ENCODE data around the gene IRF8. TPM values are rescaled to one million over a fixed set of nuclear protein-coding genes. Genes with fewer than 3 reads are reported as not detected.

Gene IRF8
- total RNA-seq, 1 experiment from 2014 or later: 0.28 TPM

GRCh38 chr16:85956426-85956825 is 57.5 kb downstream of the IRF8 start:
- Histone ChIP-seq H4K20me1 (ENCODE audit: control insufficient read depth, insufficient read depth, insufficient read length) (no peaks in the 10 kb centered on the region), H4K8ac (replicated peaks; ENCODE audit: insufficient read length, low read depth, low read length) (no peak overlapping the region), H2BK20ac (ENCODE audit: low read depth, low read length, poor library complexity, severe bottlenecking) (no peak overlapping the region), H3K14ac (ENCODE audit: insufficient read depth, low read length) (no peak overlapping the region), H3K27ac (ENCODE audit: insufficient read length, low read depth, low read length) (no peak overlapping the region), H2BK120ac (ENCODE audit: low read depth, low read length, poor library complexity, severe bottlenecking) (no peak overlapping the region), H3K56ac (ENCODE audit: insufficient read length, low read depth, low read length) (no peak overlapping the region), H2BK15ac (ENCODE audit: low read depth, low read length) (no peak overlapping the region), H3K18ac (ENCODE audit: insufficient read length, low read depth, low read length) (no peak overlapping the region), H3K4me2 (ENCODE audit: insufficient read depth, insufficient read length, low read length) (no peak overlapping the region), H3K27me3 (ENCODE audit: insufficient read depth, low read length) (no peaks in the 10 kb centered on the region), H4K5ac (ENCODE audit: insufficient read length, low read depth, low read length) (no peak overlapping the region), H2BK5ac (ENCODE audit: insufficient read length, low read length) (no peak overlapping the region), H2BK12ac (ENCODE audit: insufficient read length, low read depth, low read length) (no peak overlapping the region), H2AFZ (ENCODE audit: low read length) (no peak overlapping the region), H2AK5ac (ENCODE audit: insufficient read length, low read length) (no peak overlapping the region), H3K23ac (ENCODE audit: insufficient read length, low read depth, low read length) (no peak overlapping the region), H3K9ac (ENCODE audit: extremely low read depth, insufficient read length, low read length) (no peak overlapping the region), H3K9me3 (ENCODE audit: control insufficient read depth, low read depth, low read length) (no peaks in the 10 kb centered on the region), H3K4me1 (ENCODE audit: insufficient read depth, low read length) (no peaks in the 10 kb centered on the region), H3K23me2 (ENCODE audit: insufficient read length, low read depth, low read length, poor library complexity, severe bottlenecking) (no peaks in the 10 kb centered on the region), H4K91ac (ENCODE audit: insufficient read length, low read depth, low read length) (no peak overlapping the region), H3K79me1 (ENCODE audit: insufficient read depth, low read depth, low read length, poor library complexity, severe bottlenecking) (no peaks in the 10 kb centered on the region), H3K4ac (ENCODE audit: low read depth, low read length) (no peak overlapping the region), H3K79me2 (ENCODE audit: insufficient read depth, low read length) (no peaks in the 10 kb centered on the region), H3T11ph (ENCODE audit: low read length) (no peak overlapping the region)
- Mint-ChIP-seq H3K4me3 (no peak overlapping the region), H3K27me3 (ENCODE audit: low read depth) (peaks cover 7% of the 10 kb centered on the region), H3K9me3 (no peaks in the 10 kb centered on the region; a peak in 1 of 5 replicates), H3K27ac (no peak overlapping the region), H3K4me1 (no peaks in the 10 kb centered on the region), H3K36me3 (ENCODE audit: insufficient read depth in 1 of 3, low read depth in 3 of 3) (no peaks in the 10 kb centered on the region)
- DNase-seq: no peak
- no CpG with 5 or more reads among the region's 15 CpGs for WGBS (ENCODE audit: extremely low coverage, insufficient read length, low lambda C conversion rate)
- TF ChIP-seq CTCF (conservative IDR thresholded peaks at IDR 0.05): no peak

Measured in H9 (cell line).